Calu3 (cell line): ENCODE measurements around the gene GTSE1. TPM values are rescaled to one million over a fixed set of nuclear protein-coding genes. Genes with fewer than 3 reads are reported as not detected.

ENCODE experiments used
- BruUV-seq: library from RNA; stranded (reverse); fragments of 400-500 nt; replicated peaks from 2 replicates; lab custom pipeline; 2021; lab: Mats Ljungman, UMichigan
- CTCF ChIA-PET: fragments of 300-600 bp; sonication (Branson Sonifier 250); formaldehyde crosslinking; loops from one replicate; lab custom pipeline; 2022; ENCODE audit warnings: antibody characterized with exemption; lab: Charles Lee
- DNase-seq: peaks from one replicate; pipeline ENCODE4 v3.0.0; 2022
- H3K27ac Mint-ChIP-seq: one replicate; pipeline ENCODE4 v1.8.0; 2022; ENCODE audit warnings: mixed read lengths; ENCODE audit not compliant: unreplicated experiment
- H3K27me3 Mint-ChIP-seq: one replicate; pipeline ENCODE4 v1.8.0; 2022; ENCODE audit warnings: mixed read lengths; ENCODE audit not compliant: unreplicated experiment
- H3K36me3 Mint-ChIP-seq: one replicate; pipeline ENCODE4 v1.8.0; 2022; ENCODE audit warnings: mild to moderate bottlenecking, moderate library complexity, mixed read lengths; ENCODE audit not compliant: insufficient read depth, unreplicated experiment
- H3K4me1 Mint-ChIP-seq: one replicate; pipeline ENCODE4 v1.8.0; 2022; ENCODE audit warnings: mild to moderate bottlenecking, low read depth, mixed read lengths; ENCODE audit not compliant: unreplicated experiment
- H3K4me3 Mint-ChIP-seq: one replicate; pipeline ENCODE4 v1.8.0; 2022; ENCODE audit warnings: mild to moderate bottlenecking, low read depth, moderate library complexity, mixed read lengths; ENCODE audit not compliant: unreplicated experiment
- H3K9me3 Mint-ChIP-seq: one replicate; pipeline ENCODE4 v1.8.0; 2022; ENCODE audit warnings: low read depth, mixed read lengths; ENCODE audit not compliant: unreplicated experiment
- CTCF ChIP-seq: fragments of 200-600 bp; IDR thresholded peaks from one replicate; pipeline ENCODE4 v1.8.0; 2022; ENCODE audit warnings: antibody characterized with exemption; ENCODE audit not compliant: unreplicated experiment
- intact Hi-C: fragments of 100-400 bp; cut with micrococcal nuclease; formaldehyde crosslinking; loops from one replicate; pipeline ENCODE4 v1.10.0; 2022; ENCODE audit not compliant: unreplicated experiment
- total RNA-seq: library from RNA; stranded (reverse); gene quantifications from 2 replicates; pipeline ENCODE4 v1.2.3, GENCODE V29; 2022

Gene GTSE1
- total RNA-seq, 1 experiment from 2014 or later = 53.5 TPM

DNA sequence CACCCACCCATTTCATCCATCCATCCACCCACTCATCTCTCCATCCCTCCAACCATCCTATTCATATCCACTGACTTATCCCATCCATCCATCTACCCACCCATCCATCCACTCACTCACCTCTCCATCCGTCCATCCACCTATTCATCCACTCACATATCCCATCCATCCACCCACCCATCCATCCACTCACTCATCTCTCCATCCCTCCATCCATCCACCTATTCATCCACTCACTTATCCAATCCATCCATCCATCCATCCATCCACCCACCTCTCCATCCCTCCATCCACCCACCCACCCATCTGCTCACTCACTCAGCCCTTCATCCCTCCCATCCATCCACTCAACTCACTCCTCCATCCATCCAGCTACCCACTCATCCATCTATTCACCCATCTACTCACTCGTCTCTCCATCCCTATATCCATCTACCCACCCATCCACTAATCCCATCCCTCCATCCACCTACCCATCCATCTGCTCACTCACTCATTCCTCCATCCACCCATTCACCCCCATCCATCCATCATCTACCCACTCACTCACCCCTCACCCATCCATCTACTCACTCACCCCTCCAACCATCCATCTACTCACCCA lies 75.1 kb downstream of the GTSE1 start:
- peaks cover 35% of the 10 kb centered on the region for H3K36me3 Mint-ChIP-seq
- no peak for TF ChIP-seq CTCF
- CTCF ChIA-PET = no interaction called here
- no TSS peak for BruUV-seq
- no peaks in the 10 kb centered on the region for H3K27me3 Mint-ChIP-seq
- no peak overlapping the region for H3K4me3 Mint-ChIP-seq
- H3K9me3 Mint-ChIP-seq = peaks cover 8% of the 10 kb centered on the region
- DNase-seq = no peak
- intact Hi-C loops = no loop called here
- peak overlapping the region; percentile 57 for H3K27ac Mint-ChIP-seq
- peaks cover 75% of the 10 kb centered on the region for H3K4me1 Mint-ChIP-seq

GRCh38 chr22:46372686-46373085 lies 76.0 kb downstream of the GTSE1 start:
- intact Hi-C loops = no loop called here
- Mint-ChIP-seq H3K27ac (no peak overlapping the region), H3K4me3 (no peak overlapping the region), H3K4me1 (peaks cover 82% of the 10 kb centered on the region), H3K9me3 (peaks cover 8% of the 10 kb centered on the region), H3K36me3 (peaks cover 42% of the 10 kb centered on the region), H3K27me3 (no peaks in the 10 kb centered on the region)
- CTCF ChIA-PET = no interaction called here
- TF ChIP-seq CTCF = no peak
- no peak for DNase-seq
- no TSS peak for BruUV-seq

- Mint-ChIP-seq H3K27ac (no peak overlapping the region), H3K27me3 (no peaks in the 10 kb centered on the region), H3K4me3 (no peak overlapping the region), H3K36me3 (peaks cover 42% of the 10 kb centered on the region), H3K9me3 (peaks cover 8% of the 10 kb centered on the region), H3K4me1 (peaks cover 82% of the 10 kb centered on the region)
- intact Hi-C loops = no loop called here
- CTCF ChIA-PET = no interaction called here
- no TSS peak for BruUV-seq
- no peak for TF ChIP-seq CTCF
- DNase-seq = no peak
These were observed 76.5 kb downstream of the GTSE1 start for GRCh38 chr22:46373159-46373558.

DNA sequence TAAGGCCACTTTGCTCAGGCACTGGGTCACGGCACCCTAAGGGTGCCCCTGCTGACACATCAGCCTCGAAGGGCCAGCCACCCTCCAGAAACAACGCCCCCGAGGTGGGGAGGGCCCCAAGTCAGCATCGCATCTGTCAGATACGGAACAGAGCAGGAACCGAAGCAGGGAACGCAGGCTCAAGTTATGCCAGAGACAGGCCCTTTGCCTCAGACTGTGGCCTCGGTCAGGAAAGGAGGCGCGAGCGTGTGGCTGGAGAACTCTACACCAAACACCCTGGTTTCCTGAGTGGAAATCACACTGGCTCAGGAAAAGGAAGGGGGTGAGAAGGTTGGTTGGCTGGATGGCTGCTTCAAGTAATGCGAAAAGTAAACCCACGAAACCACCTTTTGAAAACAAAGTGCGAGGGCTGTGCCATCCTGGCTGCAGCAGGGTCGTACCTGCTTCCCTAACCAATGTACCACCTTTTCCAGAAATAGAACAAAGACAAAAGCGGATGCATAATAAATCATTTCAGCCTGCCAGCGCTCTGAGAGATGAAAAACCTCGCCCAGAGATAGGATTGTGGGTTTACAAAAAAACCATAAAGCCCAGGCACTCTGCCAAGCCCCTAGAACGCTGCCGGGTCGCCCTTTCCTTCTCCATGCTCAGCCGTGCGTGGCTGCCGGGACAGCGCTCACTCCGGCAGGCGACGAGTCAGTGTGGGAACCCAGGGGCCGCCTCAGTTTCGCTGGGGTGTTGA lies 77.4 kb downstream of the GTSE1 start:
- CTCF ChIA-PET = no interaction called here
- intact Hi-C loops = no loop called here
- BruUV-seq = no TSS peak
- Mint-ChIP-seq H3K4me3 (no peak overlapping the region), H3K4me1 (peaks cover 82% of the 10 kb centered on the region), H3K9me3 (peaks cover 8% of the 10 kb centered on the region), H3K27me3 (no peaks in the 10 kb centered on the region), H3K27ac (no peak overlapping the region), H3K36me3 (peaks cover 45% of the 10 kb centered on the region)
- TF ChIP-seq CTCF = no peak
- DNase-seq = no peak
